Measurements from ENCODE around the gene CRHR1. TPM values are rescaled to one million over a fixed set of nuclear protein-coding genes. Genes with fewer than 3 reads are reported as not detected.

The CRHR1 gene
- total RNA-seq, 4 donors from 2014 or later = 0.26 to 0.89 (median 0.76) TPM

DNA sequence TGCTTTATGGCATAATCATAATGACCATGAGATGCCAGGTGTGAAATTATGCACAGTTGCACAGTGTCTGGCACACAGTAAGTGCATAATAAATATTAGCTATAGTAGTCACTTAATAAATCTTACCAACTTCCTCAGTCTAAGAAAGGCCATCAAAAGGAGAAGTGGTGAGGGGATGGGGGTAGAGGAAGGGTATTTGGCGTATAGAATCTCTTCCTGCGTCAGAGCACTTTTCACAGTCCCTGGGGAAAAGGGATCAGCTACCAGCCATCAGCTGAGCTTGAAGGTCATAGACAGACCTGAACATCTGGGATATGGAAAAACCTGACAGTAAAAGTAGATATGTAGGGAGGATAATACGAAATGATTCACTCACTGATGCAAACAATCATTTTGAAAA lies 5.8 kb downstream of the CRHR1 start:
- WGBS = 59% methylated on average over 3 of the region's 3 CpGs
- no peak for DNase-seq (ENCODE audit: low spot score in 2 of 2)
- Histone ChIP-seq H3K36me3 (no peaks in the 10 kb centered on the region), H3K4me3 (no peak overlapping the region), H3K27me3 (peaks cover 75% of the 10 kb centered on the region), H3K27ac (no peak overlapping the region), H3K4me1 (peaks cover 25% of the 10 kb centered on the region), H3K9me3 (no peaks in the 10 kb centered on the region)
- TF ChIP-seq POLR2AphosphoS5 (IDR thresholded peaks at IDR 0.05) = no peak
- no peak for TF ChIP-seq POLR2A (IDR thresholded peaks at IDR 0.05)
- TF ChIP-seq, protein P1, sequence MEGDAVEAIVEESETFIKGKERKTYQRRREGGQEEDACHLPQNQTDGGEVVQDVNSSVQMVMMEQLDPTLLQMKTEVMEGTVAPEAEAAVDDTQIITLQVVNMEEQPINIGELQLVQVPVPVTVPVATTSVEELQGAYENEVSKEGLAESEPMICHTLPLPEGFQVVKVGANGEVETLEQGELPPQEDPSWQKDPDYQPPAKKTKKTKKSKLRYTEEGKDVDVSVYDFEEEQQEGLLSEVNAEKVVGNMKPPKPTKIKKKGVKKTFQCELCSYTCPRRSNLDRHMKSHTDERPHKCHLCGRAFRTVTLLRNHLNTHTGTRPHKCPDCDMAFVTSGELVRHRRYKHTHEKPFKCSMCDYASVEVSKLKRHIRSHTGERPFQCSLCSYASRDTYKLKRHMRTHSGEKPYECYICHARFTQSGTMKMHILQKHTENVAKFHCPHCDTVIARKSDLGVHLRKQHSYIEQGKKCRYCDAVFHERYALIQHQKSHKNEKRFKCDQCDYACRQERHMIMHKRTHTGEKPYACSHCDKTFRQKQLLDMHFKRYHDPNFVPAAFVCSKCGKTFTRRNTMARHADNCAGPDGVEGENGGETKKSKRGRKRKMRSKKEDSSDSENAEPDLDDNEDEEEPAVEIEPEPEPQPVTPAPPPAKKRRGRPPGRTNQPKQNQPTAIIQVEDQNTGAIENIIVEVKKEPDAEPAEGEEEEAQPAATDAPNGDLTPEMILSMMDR (IDR thresholded peaks at IDR 0.05) = no peak
- no peak for TF ChIP-seq EP300 (IDR thresholded peaks at IDR 0.05)

DNA sequence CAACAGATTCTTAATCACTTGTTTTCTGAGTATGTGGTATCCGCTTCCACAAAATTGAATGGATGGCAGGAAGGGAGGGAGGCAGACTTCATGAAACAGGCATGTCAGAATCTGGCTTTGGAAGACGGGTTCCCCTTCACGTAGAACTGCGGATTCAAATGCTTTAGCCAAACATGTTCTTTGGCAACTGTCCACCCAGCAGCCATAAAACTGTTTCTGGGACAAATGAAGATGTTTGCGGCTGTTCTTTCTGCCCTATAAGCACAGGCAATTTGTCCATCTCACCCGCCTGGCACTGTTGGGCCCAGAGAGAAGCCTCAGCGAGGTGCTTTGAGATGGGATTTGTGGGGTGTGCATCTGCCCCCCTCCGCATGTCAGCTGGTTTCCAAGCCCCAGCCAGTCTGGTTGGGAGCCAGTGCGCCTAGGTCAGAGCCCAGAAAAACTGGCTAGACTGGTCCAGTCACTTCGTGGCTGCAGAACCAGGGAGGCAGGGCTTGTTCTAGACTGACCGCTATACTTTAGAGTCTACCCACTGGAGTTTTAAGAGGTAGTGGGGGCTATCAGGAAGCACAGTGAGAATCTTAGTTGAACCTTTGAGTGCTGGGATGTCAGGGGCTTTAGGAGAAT lies 6.3 kb downstream of the CRHR1 start:
- peaks cover 19% of the 10 kb centered on the region for H3K4me1 ChIP-seq
- H3K27ac ChIP-seq = no peak overlapping the region
- H3K27me3 ChIP-seq = peaks cover 75% of the 10 kb centered on the region
- no peaks in the 10 kb centered on the region for H3K9me3 ChIP-seq
- H3K4me3 ChIP-seq = no peak overlapping the region
- WGBS = 37% methylated on average over 11 of the region's 11 CpGs
- DNase-seq (ENCODE audit: low spot score in 2 of 2) = no peak
- TF ChIP-seq, protein P1 (IDR thresholded peaks at IDR 0.05) = no peak
- no peak for TF ChIP-seq POLR2AphosphoS5 (IDR thresholded peaks at IDR 0.05)
- no peak for TF ChIP-seq EP300 (IDR thresholded peaks at IDR 0.05)
- no peak for TF ChIP-seq POLR2A (IDR thresholded peaks at IDR 0.05)
- no peaks in the 10 kb centered on the region for H3K36me3 ChIP-seq

- H3K9me3 ChIP-seq = no peaks in the 10 kb centered on the region
- DNase-seq (ENCODE audit: low spot score in 2 of 2) = no peak
- H3K4me1 ChIP-seq = peaks cover 18% of the 10 kb centered on the region
- no peaks in the 10 kb centered on the region for H3K36me3 ChIP-seq
- 44% methylated on average over 8 of the region's 8 CpGs for WGBS
- H3K27me3 ChIP-seq = peaks cover 77% of the 10 kb centered on the region
- TF ChIP-seq, protein P1 (IDR thresholded peaks at IDR 0.05) = no peak
- TF ChIP-seq EP300 (IDR thresholded peaks at IDR 0.05) (no peak), POLR2AphosphoS5 (IDR thresholded peaks at IDR 0.05) (no peak), POLR2A (IDR thresholded peaks at IDR 0.05) (no peak)
- H3K27ac ChIP-seq = no peak overlapping the region
- no peak overlapping the region for H3K4me3 ChIP-seq
These were observed 7.0 kb downstream of the CRHR1 start for GRCh38 chr17:45791041-45791582.

- WGBS = 28% methylated on average over 7 of the region's 9 CpGs
- DNase-seq (ENCODE audit: low spot score in 2 of 2) = no peak
- TF ChIP-seq, protein P1 (IDR thresholded peaks at IDR 0.05) = no peak
- TF ChIP-seq POLR2AphosphoS5 (IDR thresholded peaks at IDR 0.05) = no peak
- no peak for TF ChIP-seq POLR2A (IDR thresholded peaks at IDR 0.05)
- no peak for TF ChIP-seq EP300 (IDR thresholded peaks at IDR 0.05)
- peaks cover 18% of the 10 kb centered on the region for H3K4me1 ChIP-seq
- no peak overlapping the region for H3K27ac ChIP-seq
- H3K36me3 ChIP-seq = no peaks in the 10 kb centered on the region
- H3K9me3 ChIP-seq = no peaks in the 10 kb centered on the region
- no peak overlapping the region for H3K4me3 ChIP-seq
- peaks cover 83% of the 10 kb centered on the region for H3K27me3 ChIP-seq
These were observed 7.8 kb downstream of the CRHR1 start for GRCh38 chr17:45791935-45792334.

DNA sequence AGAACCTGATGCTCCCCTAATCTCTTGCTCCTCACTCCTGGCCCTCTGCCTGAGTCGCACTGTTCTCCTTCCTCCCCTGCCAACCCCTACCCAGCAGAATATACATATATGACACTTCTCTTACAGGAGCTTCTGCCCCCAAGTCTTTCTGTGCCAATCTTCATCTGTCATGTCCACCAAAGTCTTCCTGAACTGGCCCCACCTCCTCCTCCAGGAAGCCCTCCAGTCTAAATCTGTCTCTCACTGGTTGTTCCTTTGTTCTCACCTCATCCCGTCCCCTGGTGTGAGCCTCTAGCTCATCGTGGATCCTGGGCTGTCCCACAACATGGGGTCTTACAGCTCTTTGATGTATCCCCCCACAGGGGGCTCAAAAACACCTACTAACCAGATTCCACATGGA lies 8.3 kb downstream of the CRHR1 start:
- Histone ChIP-seq H3K4me1 (peaks cover 18% of the 10 kb centered on the region), H3K27ac (no peak overlapping the region), H3K36me3 (no peaks in the 10 kb centered on the region), H3K9me3 (no peaks in the 10 kb centered on the region), H3K27me3 (peaks cover 85% of the 10 kb centered on the region), H3K4me3 (no peak overlapping the region)
- DNase-seq (ENCODE audit: low spot score in 2 of 2) = no peak
- WGBS = 54% methylated on average over 3 of the region's 3 CpGs
- TF ChIP-seq, protein P1 (IDR thresholded peaks at IDR 0.05) = no peak
- TF ChIP-seq POLR2AphosphoS5 (IDR thresholded peaks at IDR 0.05) (no peak), EP300 (IDR thresholded peaks at IDR 0.05) (no peak), POLR2A (IDR thresholded peaks at IDR 0.05) (no peak)
